ENCODE data around the gene SLC46A3.
"Not testable (repeated sequence)": the region's sequence is repeated elsewhere in the genome, so short reads cannot be mapped to it uniquely, and the experiment has no call there.

Gene SLC46A3

DNA sequence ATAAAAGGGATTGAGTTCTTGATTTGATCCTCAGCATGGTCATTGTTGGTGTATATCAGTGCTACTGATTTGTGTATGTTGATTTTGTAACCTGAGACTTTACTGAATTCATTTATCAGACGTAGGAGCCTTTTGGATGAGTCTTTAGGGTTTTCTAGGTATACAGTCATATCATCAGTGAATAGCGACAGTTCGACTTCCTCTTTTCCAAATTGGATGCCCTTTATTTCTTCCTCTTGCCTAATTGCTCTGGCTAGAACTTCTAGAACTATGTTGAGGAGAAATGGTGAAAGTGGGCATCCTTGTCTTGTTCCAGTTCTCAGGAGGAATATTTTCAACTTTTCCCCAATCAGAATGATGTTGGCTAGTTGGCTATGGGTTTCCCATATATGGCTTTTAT is 32.9 kb downstream of the SLC46A3 start:
- no peaks in the 10 kb centered on the region for H3K27me3 ChIP-seq (ENCODE audit: insufficient read depth, poor library complexity, severe bottlenecking)
- peak; percentile 76 for TF ChIP-seq SPI1 (IDR thresholded peaks at IDR 0.05; ENCODE audit: borderline replicate concordance, low read depth)
- TF ChIP-seq, protein P1, sequence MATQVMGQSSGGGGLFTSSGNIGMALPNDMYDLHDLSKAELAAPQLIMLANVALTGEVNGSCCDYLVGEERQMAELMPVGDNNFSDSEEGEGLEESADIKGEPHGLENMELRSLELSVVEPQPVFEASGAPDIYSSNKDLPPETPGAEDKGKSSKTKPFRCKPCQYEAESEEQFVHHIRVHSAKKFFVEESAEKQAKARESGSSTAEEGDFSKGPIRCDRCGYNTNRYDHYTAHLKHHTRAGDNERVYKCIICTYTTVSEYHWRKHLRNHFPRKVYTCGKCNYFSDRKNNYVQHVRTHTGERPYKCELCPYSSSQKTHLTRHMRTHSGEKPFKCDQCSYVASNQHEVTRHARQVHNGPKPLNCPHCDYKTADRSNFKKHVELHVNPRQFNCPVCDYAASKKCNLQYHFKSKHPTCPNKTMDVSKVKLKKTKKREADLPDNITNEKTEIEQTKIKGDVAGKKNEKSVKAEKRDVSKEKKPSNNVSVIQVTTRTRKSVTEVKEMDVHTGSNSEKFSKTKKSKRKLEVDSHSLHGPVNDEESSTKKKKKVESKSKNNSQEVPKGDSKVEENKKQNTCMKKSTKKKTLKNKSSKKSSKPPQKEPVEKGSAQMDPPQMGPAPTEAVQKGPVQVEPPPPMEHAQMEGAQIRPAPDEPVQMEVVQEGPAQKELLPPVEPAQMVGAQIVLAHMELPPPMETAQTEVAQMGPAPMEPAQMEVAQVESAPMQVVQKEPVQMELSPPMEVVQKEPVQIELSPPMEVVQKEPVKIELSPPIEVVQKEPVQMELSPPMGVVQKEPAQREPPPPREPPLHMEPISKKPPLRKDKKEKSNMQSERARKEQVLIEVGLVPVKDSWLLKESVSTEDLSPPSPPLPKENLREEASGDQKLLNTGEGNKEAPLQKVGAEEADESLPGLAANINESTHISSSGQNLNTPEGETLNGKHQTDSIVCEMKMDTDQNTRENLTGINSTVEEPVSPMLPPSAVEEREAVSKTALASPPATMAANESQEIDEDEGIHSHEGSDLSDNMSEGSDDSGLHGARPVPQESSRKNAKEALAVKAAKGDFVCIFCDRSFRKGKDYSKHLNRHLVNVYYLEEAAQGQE (IDR thresholded peaks at IDR 0.05; ENCODE audit: insufficient replicate concordance, low read depth) = no peak
- no peak for DNase-seq (ENCODE audit: low read depth in 1 of 2, low spot score in 1 of 2)
- no peak overlapping the region for H3K27ac ChIP-seq (replicated peaks)
- H3K4me3 ChIP-seq (replicated peaks; ENCODE audit: insufficient read depth, low read length) = no peak overlapping the region

DNA sequence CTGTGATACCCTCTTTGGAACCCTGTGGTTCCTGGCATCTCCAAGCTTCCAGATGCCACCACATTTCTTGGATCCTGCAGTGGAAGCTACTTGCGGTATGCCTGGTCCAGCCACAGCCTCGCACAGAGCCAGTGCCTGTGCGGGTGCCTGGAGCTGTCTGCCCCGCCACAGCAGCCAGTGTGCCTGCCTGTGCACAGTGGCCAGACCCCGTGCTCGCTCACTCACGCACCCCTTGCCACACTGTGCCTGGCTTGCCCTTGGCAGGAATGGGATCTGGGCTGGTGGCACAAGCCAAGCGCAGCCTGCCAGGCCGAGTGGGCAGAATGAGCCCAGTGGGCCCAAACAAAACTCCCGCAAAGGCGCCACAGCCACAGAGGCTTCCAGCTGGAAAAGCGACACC is 33.7 kb downstream of the SLC46A3 start:
- no peaks in the 10 kb centered on the region for H3K27me3 ChIP-seq (ENCODE audit: insufficient read depth, poor library complexity, severe bottlenecking)
- no peak for DNase-seq (ENCODE audit: low read depth in 1 of 2, low spot score in 1 of 2)
- no peak overlapping the region for H3K4me3 ChIP-seq (replicated peaks; ENCODE audit: insufficient read depth, low read length)
- TF ChIP-seq, protein P1 (IDR thresholded peaks at IDR 0.05; ENCODE audit: insufficient replicate concordance, low read depth) = no peak
- no peak overlapping the region for H3K27ac ChIP-seq (replicated peaks)

DNA sequence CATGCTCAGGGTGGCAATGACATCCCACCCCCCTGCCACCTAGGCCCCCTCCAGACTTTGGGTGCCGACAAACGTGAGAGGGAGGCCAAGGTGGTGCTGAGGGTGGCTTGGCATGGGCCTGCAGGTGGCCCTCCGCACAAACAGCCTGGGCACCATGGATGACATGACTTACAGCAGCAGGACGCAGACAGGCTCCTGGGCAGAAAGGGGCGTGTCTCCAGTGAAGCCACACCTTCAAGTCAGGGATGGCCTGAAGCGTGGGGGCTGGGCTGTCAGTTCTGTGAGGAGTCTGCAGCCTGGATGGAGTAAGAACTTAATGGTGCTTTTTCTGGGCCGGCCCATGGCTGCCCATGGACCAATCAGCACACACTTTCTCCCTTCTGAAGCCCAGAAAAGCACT is 34.5 kb downstream of the SLC46A3 start:
- TF ChIP-seq POLR2AphosphoS5 (IDR thresholded peaks at IDR 0.05; ENCODE audit: low read depth) (no peak), SPI1 (IDR thresholded peaks at IDR 0.05; ENCODE audit: borderline replicate concordance, low read depth) (no peak), GABPA (IDR thresholded peaks at IDR 0.05; ENCODE audit: low read depth) (no peak)
- TF ChIP-seq, protein P2, sequence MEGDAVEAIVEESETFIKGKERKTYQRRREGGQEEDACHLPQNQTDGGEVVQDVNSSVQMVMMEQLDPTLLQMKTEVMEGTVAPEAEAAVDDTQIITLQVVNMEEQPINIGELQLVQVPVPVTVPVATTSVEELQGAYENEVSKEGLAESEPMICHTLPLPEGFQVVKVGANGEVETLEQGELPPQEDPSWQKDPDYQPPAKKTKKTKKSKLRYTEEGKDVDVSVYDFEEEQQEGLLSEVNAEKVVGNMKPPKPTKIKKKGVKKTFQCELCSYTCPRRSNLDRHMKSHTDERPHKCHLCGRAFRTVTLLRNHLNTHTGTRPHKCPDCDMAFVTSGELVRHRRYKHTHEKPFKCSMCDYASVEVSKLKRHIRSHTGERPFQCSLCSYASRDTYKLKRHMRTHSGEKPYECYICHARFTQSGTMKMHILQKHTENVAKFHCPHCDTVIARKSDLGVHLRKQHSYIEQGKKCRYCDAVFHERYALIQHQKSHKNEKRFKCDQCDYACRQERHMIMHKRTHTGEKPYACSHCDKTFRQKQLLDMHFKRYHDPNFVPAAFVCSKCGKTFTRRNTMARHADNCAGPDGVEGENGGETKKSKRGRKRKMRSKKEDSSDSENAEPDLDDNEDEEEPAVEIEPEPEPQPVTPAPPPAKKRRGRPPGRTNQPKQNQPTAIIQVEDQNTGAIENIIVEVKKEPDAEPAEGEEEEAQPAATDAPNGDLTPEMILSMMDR (IDR thresholded peaks at IDR 0.05; ENCODE audit: insufficient read depth, low read length) = no peak
- TF ChIP-seq, protein P1 (IDR thresholded peaks at IDR 0.05; ENCODE audit: insufficient replicate concordance, low read depth) = no peak
- DNase-seq (ENCODE audit: low read depth in 1 of 2, low spot score in 1 of 2) = no peak
- Histone ChIP-seq H3K27me3 (ENCODE audit: insufficient read depth, poor library complexity, severe bottlenecking) (no peaks in the 10 kb centered on the region), H3K27ac (replicated peaks) (no peak overlapping the region), H3K4me3 (replicated peaks; ENCODE audit: insufficient read depth, low read length) (no peak overlapping the region)

DNA sequence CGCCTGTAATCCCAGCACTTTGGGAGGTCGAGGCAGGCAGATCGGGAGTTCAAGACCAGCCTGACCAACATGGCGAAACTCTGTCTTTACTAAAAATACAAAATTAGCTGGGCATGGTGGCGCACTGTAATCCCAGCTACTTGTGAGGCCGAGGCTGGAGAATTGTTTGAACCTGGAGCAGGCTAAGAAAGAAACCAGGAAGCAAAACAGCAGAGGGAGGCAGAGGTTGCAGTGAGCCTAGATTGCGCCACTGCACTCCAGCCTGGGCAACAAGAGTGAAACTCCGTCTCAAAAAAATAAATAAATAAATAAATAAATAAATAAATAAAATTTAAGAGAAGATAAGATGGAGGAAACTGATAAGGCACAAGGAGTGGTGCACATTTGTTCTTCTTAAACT is 35.6 kb downstream of the SLC46A3 start:
- not testable (repeated sequence) for DNase-seq (ENCODE audit: low read depth in 1 of 2, low spot score in 1 of 2); H3K27ac ChIP-seq (replicated peaks); H3K4me3 ChIP-seq (replicated peaks; ENCODE audit: insufficient read depth, low read length); H3K27me3 ChIP-seq (ENCODE audit: insufficient read depth, poor library complexity, severe bottlenecking)

DNA sequence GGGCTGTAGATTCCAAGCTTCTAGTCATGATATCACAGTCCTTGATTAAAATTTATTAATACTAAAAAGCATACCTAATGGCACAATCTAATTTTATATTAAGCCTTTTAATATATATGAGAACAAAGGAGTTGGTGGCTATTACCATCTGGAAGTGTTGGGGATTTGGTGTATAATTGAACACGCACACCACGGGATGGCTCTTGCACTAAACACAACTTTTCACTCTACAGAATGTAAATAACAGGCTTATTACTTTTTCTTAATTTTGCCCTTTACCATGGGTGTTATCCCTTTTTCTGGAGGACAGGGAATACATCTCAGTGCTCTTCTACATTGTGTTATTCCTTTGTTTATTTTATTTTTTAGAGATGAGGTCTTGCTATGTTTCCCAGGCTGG is 38.2 kb downstream of the SLC46A3 start:
- Histone ChIP-seq H3K27me3 (ENCODE audit: insufficient read depth, poor library complexity, severe bottlenecking) (no peaks in the 10 kb centered on the region), H3K4me3 (replicated peaks; ENCODE audit: insufficient read depth, low read length) (no peak overlapping the region), H3K27ac (replicated peaks) (no peak overlapping the region)
- no peak for DNase-seq (ENCODE audit: low read depth in 1 of 2, low spot score in 1 of 2)
- TF ChIP-seq, protein P1 (IDR thresholded peaks at IDR 0.05; ENCODE audit: insufficient replicate concordance, low read depth) = no peak
- no peak for TF ChIP-seq SPI1 (IDR thresholded peaks at IDR 0.05; ENCODE audit: borderline replicate concordance, low read depth)
- no peak for TF ChIP-seq GABPA (IDR thresholded peaks at IDR 0.05; ENCODE audit: low read depth)
- TF ChIP-seq POLR2AphosphoS5 (IDR thresholded peaks at IDR 0.05; ENCODE audit: low read depth) = no peak
- TF ChIP-seq, protein P2 (IDR thresholded peaks at IDR 0.05; ENCODE audit: insufficient read depth, low read length) = no peak

All from HL-60 (cell line).